ENCODE data around the gene THOP1.
"Not testable (repeated sequence)": the region's sequence is repeated elsewhere in the genome, so short reads cannot be mapped to it uniquely, and the experiment has no call there.

The THOP1 gene

DNA sequence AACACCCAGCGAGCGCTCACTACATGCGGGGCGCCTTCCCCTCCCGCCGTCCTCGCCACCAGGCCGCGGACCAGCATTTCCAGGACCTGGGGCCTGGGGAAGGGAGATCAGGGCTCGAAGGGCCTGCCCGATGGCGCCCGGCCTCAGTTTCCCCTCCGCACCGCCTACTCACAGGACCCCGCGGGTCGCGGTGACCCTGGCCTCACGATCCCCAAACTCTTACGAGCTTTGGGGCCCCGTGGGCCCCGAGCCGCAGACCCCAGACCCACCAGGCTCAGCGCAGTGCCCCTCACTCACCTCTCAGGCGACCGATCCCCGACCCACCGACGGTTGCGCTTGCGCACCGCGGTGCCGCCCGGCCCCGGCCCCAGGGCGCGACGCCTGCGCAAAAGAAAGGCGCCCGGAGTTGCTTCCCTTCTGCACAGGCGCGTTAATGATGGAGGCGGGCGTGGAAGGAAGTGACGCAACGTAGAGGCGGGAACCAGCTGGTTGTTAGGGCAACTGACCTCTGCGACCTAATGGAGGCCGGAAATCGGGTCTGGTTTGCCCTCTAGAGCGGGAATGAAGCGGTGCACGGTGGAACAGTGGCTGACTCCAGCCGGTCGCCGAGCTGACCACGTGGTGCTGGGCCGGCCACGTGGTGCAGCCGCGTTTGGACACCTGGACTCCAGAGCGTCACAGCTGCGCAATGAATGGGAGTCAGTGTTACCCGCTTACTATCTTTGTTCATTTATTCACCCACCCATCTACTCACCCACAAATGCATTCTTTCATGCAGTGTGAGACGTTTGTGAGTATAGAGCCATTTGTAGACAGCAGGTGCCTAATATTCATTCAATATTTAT is 2.1 kb upstream of the THOP1 start, which contains the start of gene SGTA:
TSS of gene SGTA (minus strand) at position 338 of the 845 bp plus-strand sequence. CDS start 14,205 bp downstream, outside the sequence.
- peak; percentile 98 to 99 for DNase-seq

DNA sequence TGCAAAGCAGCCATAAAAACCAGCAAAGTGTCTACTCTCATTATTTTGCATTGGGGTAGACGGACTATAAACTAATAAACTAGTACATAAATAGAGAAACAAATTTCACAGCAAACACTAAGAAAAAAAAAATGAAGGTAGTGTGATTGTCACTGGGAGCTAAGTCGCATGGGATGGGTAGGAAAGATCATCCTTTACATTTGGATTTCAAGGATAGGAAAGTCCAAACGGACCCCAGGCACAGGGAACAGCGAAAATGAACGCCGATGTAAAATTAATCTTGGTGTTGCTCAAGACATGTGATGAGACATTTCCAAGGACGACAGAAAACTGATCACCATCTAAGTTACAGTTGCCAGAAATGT is 1.5 kb upstream of the THOP1 start:
- DNase-seq = no peak

DNA sequence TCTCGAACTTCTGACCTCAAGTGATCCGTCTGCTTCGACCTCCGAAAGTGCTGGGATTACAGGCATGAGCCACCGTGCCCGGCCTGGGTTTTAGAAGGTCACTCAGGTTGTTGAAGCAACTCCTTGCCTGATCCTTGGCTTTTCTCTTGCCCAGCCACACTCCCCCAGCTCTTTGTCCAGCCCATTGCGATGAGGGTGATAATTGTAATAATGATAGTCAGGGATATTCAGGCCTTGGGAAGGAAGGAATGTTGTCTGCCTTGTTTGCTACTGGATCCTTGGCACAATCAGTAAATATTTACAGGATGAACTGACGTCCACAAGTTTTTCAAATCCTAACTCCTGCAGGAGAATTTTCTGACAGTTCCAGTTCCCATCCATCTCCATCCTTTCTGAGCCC is 1.8 kb downstream of the THOP1 start:
- no peak for DNase-seq

DNA sequence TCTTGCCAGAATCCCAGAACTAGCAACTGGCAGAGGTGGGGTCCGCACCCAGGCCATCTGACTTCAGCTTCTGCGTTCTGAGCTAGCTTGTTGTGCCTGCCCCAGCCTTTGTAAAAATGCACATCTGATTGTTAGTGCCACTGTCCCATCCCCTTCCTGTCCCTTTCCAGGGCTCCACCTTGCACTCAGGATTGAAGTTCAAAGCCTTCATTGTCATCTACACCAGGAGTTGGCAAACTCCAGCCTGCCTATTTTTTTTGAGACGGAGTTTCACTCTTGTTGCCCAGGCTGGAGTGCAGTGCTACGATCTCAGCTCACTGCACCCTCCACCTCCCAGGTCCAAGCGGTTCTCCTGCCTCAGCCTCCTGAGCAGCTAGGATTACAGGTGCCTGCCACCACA is 2.9 kb downstream of the THOP1 start:
- no peak for DNase-seq

DNA sequence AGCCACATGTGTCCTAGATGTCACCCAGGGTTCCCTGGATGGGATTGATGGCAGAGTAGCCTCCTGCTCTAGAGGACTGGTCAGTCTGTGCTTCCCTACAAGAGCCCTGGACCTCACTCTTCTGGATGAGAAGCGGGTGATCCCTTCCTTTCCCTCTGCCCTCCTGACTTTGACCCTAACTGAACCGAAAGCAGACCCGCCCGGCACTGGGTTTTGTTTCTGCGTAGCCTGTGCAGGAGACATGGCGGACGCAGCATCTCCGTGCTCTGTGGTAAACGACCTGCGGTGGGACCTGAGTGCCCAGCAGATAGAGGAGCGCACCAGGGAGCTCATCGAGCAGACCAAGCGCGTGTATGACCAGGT is 4.9 kb downstream of the THOP1 start:
- no peak for DNase-seq

DNA sequence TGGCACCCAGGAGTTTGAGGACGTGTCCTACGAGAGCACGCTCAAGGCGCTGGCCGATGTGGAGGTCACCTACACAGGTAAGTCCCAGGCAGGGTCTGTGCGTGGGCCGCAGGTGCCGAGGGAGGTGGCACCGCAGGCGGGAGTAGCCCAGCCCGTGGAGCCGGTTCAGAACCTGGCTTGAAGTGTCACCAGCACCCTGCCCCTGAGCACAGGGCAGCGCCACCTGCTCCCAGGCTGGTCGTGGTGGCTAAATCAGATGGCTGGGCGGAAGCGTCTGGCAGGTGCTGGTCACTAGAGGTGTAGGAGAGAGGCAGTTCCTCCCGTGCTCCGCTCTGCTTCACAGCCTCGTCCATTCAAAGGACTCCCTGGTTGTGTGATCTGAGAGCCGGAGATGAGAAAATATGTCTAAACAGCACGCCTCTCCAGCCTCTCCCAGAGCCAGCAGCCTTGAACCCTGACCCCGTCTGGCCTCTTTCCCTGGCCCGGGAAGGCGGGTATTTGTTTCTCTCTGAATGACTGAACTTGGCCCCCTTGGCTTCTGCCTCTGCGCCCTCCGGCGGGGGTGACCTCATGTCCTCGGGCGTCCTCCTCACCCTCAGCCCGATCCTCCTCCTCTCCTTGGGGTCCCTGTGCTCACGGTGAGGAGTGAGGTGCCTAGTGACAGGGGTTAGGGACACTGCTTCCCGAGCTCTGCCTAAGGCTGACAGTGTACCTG is 5.4 kb downstream of the THOP1 start:
- no peak for DNase-seq

DNA sequence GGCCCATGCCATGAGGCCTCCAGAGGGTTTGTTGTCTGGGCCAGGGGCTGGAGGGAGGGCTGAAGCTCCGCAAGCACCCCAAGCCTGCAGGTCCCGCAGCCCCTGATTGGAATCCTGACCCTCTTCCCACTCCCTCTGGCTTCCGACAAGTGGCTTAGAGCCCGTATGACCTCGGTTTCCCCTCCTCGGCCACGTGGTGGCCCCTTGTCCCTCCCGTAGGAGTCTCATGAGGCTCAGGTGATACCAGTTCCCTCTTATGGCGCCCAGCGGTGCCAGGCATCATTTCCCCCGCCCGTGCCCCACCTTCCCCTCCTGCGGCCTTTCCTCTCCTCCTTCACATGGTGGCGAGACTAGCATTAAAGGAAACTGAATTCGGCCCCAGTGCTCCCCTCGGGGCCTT is 6.1 kb downstream of the THOP1 start:
- no peak for DNase-seq

DNA sequence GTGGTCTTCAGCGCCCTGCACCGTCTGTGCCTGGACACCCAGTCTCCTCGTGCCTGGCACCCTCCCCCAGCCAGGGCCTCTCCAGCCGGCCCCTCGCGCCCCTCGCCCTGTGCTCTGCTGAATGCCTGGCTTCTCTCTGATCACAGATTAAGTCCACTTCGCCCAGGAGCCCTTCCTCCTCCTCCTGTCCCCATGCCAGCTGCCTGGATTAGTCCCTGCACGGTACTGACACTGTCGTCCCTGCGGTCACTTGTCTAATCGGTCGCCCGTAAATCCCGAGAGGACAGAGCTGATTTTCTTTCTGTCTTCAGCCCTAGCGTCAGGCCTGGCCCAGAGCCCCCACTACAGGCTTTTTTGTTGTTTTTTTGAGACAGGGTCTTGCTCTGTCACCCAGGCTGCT is 6.6 kb downstream of the THOP1 start:
- DNase-seq = no peak

DNA sequence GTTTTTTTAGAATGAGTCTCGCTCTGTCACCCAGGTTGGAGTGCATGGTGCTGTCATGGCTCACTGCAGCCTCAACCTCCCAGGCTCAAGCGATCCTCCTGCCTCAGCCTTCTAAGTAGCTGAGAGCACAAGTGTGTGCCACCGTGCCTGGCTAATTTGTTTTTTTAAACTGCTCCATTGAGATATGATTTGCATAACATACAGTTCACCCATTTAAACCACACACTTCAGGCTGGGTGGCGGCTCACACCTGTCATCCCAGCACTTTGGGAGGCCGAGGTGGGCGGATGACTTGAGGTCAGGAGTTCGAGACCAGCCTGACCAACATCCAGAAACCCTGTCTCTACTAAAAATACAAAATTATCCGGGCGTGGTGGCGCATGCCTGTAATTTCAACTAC is 7.4 kb downstream of the THOP1 start:
- not testable (repeated sequence) for DNase-seq

DNA sequence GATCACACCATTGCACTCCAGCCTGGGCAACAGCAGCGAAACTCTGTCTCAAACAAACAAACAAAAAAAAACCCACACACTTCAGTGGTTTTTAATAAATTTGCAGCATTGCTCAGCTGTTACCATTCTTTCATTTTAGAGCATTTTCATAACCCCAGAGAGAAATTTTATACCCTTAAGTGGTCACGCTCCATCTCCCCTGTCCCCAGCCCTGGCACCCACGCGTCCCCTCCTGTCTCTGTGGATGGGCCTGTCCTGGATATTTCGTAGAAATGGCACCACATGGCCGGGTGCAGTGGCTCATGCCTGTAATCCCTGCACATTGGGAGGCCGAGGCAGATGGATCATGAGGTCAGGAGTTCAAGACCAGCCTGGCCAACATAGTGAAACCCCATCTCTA is 7.8 kb downstream of the THOP1 start:
- no peak for DNase-seq

DNA sequence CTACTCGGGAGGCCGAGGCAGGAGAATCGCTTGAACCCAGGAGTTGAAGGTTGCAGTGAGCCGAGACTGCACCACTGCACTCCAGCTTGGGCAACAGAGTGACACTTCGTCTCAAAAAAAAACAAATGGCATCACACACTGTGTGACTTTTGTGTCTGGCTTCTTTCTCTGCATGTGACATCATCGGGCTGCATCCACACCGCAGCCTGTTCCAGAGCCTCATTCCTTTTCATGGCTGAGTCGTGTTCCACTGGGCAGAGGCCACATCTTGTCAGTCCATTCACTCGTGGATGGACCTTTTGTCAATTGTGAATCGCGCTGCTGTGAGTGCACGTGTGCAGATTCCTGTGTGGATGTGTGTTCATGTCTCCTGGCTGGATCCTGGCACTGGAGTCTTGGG is 8.3 kb downstream of the THOP1 start:
- DNase-seq = no peak

DNA sequence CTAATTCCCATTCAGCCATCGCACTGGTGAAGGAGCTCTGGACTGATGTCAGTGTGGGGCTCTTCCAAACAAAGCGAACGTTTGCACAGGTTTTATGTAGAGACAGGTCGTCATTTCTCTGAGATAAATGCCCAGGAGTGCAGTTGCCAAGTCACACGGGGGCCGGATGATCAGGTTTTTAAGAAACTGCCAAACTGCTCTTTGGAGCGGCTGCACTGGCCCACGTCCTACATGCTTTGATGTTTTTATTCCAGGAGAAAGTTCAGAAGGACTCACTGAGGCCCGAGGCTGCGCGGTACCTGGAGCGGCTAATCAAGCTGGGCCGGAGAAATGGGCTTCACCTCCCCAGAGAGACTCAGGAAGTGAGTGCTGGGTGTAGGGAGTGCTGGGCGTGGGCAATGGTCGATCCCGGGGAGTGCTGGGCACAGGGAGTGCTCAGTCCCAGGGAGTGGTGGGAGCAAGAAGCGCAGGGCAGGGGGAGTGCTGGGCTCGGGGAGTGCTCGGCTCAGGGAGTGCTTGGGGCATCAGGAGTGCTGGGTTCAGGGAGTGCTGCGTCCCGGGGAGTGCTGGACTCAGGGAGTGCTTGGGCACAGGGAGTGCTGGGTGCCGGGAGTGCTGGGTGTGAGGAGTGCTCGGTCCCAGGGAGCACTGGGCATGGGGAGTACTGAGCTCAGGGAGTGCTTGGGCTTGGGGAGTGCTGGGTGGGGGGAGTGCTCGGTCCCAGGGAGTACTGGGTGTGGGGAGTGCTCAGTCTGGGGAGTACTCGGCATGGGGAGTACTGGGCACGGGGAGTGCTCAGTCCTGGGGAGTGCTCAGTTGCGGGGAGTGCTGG is 10.7 kb downstream of the THOP1 start:
- DNase-seq = no peak

DNA sequence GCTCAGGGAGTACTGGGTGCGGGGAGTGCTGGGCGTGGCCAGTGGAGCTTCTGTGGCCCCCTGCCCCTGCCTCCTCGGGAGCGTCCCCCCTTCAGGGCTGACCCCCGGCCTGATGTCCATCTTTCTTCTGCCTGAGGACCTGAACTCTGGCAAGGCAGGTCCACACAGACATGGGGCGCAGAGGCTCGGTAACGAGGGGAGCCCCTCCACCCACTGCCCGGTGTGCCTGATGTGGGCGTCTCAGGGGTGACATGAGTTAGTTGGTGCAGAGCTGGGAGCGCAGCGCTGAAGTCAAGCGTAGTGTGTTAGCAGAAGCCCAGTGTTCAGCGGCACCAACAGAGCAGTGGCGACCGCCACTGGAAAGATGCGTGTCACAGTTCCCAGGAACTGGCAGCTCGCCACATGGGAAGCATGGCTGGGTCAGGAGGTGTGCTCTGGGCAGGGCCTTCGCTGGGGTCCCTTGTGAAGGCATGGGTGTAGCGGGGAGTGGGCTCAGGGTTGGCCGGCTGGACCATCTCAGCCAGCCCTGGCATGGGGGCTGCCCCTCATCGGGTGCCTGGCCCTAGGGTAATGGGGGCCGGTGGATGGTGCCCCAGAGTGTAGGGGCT is 11.5 kb downstream of the THOP1 start:
- no peak for DNase-seq

DNA sequence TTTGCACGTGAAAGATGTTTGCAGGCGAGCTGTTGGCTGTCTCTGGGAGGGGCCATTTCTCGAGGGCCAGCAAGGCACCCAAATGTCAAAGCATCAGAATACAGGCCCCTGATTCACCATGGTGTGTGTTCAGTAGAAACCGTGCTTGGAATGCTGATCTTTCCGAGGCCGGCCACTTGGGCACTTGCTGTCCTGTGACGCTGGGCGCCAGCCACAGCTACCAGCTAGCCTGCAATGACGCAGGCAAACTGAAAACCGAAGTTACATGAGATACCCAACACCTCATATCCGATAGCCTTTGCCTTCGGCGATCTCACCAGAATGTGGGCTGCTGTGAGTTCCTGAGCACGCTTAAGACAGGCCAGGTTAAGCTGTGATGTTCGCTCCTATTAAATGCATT is 12.0 kb downstream of the THOP1 start:
- no peak for DNase-seq

DNA sequence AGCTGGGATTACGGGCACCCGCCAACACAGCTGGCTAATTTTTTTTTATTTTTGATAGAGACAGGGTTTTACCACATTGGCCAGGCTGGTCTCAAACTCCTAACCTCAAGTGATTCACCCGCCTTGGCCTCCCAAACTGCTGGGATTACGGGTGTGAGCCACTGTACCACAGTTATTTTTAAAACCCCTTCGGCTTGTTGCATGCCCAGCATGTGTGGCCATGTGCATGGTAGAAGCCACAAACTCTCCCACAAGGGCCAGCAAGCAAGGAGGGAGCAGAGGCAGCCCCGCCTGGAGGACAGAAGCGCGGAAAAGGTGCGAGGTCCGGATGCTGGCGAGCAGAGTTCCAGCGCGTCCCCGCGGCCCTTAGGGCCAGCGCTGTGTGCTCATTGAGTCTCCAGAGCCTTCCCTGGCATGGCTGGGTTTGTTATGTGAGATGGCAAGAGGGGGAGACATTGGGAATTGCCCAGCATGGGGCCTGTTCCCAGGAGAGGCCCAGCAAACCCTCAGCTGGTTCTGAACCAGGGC is 12.9 kb downstream of the THOP1 start:
- no peak for DNase-seq

DNA sequence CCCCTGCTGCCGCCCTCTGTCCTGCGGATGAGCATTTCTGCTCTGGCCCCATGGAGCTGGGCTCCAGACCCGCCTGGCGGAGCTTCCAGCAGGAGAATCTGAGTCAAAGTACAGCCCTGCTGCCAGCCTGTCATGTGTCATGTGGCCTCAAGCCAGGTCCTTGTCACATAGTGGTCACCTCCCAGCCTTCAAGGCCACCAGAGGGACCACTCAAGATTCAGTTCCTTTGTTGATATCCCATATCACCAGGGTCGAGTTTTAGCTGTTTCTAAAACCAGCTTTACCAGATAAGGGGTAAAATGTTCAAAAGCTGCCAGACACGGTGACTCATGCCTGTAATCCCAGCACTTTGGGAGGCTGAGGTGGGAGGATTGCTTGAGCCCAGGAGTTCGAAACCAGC is 13.4 kb downstream of the THOP1 start:
- DNase-seq = no peak

DNA sequence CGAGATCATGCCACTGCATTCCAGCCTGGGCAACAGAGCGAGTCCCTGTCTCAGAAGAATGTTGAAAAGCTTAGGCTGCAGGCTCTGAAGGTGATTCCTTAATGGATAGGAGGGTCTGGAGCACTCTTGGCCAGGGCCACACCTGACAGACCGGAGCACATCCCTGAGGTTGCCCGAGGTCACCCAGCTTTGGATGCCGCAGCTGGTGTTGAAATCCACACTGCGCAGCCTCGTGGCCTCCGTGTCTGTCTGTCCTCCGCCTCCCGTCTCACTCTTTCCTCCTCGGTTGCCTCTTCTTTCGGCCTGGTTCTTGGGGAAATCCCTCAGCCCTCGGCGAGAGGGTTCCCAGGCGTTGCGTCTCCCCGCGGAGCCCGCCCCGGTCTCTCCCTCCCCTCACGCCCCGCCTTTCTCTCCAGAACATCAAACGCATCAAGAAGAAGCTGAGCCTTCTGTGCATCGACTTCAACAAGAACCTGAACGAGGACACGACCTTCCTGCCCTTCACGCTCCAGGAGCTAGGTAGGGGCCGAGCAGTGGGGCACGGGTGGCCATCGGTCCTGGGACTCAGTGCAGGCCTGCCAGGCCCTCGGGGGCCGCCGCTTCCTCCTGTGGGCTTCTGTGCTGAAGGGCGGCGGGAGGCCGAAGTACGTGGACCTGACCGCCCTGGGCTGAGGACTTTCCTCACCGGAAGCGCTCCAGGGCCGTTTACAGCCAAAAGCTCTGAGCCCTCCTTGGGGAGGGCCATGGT is 14.1 kb downstream of the THOP1 start:
- DNase-seq = no peak

DNA sequence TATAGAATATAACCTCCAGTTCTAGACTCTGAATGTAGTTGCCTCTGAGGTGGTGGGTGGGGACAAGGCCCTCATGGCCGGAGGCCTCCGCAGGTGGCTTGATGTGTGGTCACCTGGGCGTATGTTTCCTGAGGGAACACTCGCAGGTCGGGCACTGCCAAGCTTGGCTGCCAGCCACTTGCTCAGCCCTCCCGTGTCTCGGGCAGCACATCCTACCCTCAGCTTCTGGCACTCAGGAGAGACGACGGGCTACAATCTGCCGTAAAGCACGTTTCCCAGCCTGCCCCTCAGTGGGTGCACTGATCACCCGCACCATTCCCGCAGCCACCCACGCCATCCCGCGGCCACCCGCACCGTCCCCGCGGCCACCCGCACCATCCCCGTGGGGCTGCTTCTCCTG is 15.2 kb downstream of the THOP1 start:
- DNase-seq = no peak

DNA sequence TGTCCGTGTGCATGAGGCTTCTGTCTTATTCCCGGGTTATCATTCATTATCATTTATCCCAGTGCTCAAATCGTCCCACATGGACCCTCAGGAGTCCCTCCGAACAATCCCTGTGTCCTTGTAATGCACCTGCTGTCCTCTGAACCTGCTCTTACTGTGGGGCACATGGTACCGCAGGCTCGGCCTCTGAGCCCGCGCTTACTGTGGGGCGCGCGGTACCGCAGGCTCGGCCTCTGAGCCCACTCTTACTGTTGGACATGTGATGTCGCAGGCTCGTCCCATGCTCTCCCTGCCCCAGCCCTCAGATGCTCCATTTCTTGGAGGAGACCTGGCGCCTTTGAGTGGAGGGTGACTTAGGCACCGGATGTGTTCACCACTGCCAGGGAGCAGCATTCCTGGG is 17.5 kb downstream of the THOP1 start:
- DNase-seq = no peak

DNA sequence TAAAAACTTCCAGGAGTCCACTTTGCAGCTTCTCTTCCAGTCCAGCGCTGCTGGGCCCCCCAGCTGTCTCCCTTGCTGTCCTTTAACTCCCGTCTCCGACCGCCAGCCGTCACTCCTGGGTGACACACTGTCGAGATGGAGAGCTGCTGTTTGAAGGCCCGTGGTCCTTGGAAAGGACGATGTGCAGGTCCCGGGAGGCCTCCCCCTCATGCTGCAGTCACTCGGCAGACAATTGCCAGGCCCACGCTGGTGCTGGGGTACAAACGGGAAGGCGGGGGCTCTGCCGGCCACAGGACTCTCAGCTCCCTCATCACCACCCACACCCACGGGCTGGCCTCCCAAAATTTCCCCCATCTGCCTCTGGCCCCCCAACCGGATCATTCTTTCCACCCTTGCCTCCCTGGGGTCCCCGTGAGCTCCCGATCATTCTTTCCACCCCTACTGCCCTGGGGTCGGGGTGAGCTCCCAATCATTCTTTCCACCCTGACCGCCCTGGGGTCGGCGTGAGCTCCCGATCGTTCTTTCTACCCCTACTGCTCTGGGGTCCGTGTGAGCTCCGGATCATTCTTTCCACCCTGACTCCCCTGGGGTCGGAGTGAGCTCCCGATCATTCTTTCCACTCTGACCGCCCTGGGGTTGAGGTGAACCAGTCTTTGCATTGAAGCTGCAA is 18.3 kb downstream of the THOP1 start:
- no peak for DNase-seq
